HG03457 (cell line): Measurements from ENCODE around the gene RETSAT.
"Not testable (repeated sequence)": the region's sequence is repeated elsewhere in the genome, so short reads cannot be mapped to it uniquely, and the experiment has no call there.

Experiments
- ATAC-seq: cut with Tn5 transposase; IDR thresholded peaks from one replicate; pipeline ENCODE4 v1.9.1; 2021; ENCODE audit warnings: moderate number of reproducible peaks; ENCODE audit not compliant: unreplicated experiment

Gene RETSAT

GRCh38 chr2:85334928-85335327 is 19.4 kb downstream of the RETSAT start:
- no peak for ATAC-seq

GRCh38 chr2:85333877-85334276 is 20.5 kb downstream of the RETSAT start:
- ATAC-seq: not testable (repeated sequence)

GRCh38 chr2:85330839-85331636 is 23.3 kb downstream of the RETSAT start:
- ATAC-seq: no peak

GRCh38 chr2:85329701-85330100 is 24.6 kb downstream of the RETSAT start:
- ATAC-seq: not testable (repeated sequence)

- no peak for ATAC-seq
Measured at GRCh38 chr2:85329181-85329651, 25.1 kb downstream of the RETSAT start.

- peak; percentile 83 for ATAC-seq
Measured at GRCh38 chr2:85327822-85328617, 26.3 kb downstream of the RETSAT start, which contains the start of gene TGOLN2. TSS of gene TGOLN2 (minus strand) at chr2:85327989. CDS start at chr2:85327962, 27 bp downstream.

GRCh38 chr2:85327160-85327821 is 27.0 kb downstream of the RETSAT start:
- ATAC-seq: no peak

- no peak for ATAC-seq
Measured at GRCh38 chr2:85326406-85327159, 27.7 kb downstream of the RETSAT start.

GRCh38 chr2:85325466-85325811 is 28.9 kb downstream of the RETSAT start:
- ATAC-seq: no peak

GRCh38 chr2:85324639-85325465 is 29.5 kb downstream of the RETSAT start:
- ATAC-seq: no peak

- ATAC-seq: not testable (repeated sequence)
Measured at GRCh38 chr2:85323988-85324367, 30.4 kb downstream of the RETSAT start.

GRCh38 chr2:85323351-85323987 is 30.9 kb downstream of the RETSAT start:
- ATAC-seq: no peak

- no peak for ATAC-seq
Measured at GRCh38 chr2:85319796-85320195, 34.5 kb downstream of the RETSAT start.

- no peak for ATAC-seq
Measured at GRCh38 chr2:85318222-85319074, 35.9 kb downstream of the RETSAT start.

- ATAC-seq: not testable (repeated sequence)
Measured at GRCh38 chr2:85315921-85316320, 38.4 kb downstream of the RETSAT start.

GRCh38 chr2:85314884-85315242 is 39.5 kb downstream of the RETSAT start:
- ATAC-seq: no peak

GRCh38 chr2:85312404-85312803 is 41.9 kb downstream of the RETSAT start:
- ATAC-seq: no peak

- ATAC-seq: no peak
Measured at GRCh38 chr2:85310330-85310729, 44.0 kb downstream of the RETSAT start.
